Measurements from ENCODE around the gene JAZF1. TPM values are rescaled to one million over a fixed set of nuclear protein-coding genes. Genes with fewer than 3 reads are reported as not detected.

JAZF1 gene
- total RNA-seq, 3 donors from 2014 or later = 8.6 to 27.4 (median 10.5) TPM

DNA sequence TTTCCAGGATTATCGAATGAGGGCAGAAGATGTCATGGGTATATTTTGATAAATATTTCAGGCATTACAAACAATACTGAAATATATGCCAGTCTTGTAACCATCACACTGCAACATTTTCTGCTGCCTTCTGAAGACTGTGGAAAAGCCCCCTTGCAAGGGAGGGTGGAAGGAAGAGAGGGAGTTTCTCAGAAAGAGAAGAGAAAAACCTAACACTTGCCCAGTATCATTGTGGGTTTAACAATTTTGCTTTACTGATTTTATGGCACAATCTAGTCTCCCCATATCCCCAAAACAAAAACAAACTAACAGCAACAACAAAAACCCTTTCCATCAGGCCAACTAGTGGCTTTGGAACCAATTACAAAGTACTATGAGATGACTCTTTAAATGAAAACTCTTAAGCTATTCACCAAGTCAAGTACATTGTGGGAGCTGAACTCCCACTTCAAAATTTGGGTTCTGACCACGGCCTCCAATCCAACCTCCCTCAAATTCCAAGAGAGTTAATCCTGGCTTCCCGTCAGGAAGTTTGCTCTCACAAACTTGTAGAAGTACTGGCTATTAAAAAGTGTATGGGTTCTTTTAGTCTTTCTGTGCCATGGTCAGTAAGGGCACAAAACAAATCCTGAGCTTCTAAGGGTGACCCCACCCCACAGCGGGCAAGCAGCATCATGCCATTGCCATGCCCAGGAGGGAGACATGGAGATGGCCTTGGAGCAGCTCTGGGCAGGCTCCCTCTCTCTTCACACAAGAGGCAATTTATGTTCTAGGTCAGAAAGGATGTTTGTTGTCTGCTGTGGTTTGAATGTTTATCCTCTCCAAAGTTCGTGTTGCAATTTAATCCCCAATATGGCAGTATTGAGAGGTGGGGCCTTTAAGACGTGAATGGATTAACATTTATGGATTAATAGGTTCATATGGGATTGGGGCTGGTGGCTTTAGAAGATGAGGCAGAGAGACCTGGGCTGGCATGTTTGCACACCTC lies 96.3 kb downstream of the JAZF1 start:
- no peaks in the 10 kb centered on the region for H3K36me3 ChIP-seq
- no peak overlapping the region for H3K4me3 ChIP-seq
- intact Hi-C loops (cut with DNase I; ENCODE audit: low total_unique reads) = no loop called here
- H3K4me1 ChIP-seq = no peaks in the 10 kb centered on the region
- H3K27me3 ChIP-seq = no peaks in the 10 kb centered on the region
- TF ChIP-seq CTCF (IDR thresholded peaks at IDR 0.05) (no peak), POLR2AphosphoS5 (IDR thresholded peaks at IDR 0.05) (no peak), POLR2A (IDR thresholded peaks at IDR 0.05) (no peak)
- peak overlapping the region in 1 of 2 donors; percentile 8 for H3K27ac ChIP-seq
- no peaks in the 10 kb centered on the region for H3K9me3 ChIP-seq
- DNase-seq (ENCODE audit: low spot score in 2 of 2) = no peak

DNA sequence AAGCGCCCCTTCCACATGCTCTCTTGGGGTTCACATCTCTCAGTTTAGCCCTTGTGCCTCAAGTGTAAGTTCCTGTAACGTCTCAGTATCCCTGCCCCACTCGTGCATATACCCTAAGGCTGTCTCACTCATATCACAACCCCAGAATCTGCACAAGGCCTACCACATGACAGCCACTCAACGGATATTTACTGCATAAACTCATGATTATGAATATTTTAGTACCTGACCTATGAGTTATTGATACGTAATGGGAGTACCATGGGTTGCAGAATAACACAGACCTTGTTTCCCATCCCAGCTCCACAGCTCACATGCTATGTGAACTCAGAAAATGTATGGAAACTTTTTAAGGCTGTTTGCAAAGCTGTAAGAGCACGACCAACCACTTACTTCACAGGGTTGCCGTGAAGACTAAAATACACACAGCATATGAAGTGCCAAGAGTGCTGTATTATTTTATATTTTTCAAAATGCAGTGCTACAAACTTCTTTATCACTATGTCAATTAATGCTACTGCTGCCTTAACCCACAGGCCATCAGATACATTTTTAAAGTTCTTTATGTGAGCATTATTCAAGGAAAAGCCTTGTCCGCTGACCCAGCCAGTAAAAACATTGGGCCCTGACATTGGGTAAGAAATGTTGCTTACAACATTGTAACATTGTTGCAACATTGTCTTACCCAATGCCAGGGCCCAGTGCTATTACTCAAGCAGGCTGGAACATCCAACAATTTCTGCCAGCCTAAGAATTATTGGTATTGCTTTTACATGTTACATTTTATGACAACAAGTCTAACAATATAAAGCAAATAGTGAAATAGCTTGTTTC lies 97.2 kb downstream of the JAZF1 start:
- TF ChIP-seq POLR2A (IDR thresholded peaks at IDR 0.05) (no peak), POLR2AphosphoS5 (IDR thresholded peaks at IDR 0.05) (peak; percentile 29 to 76 (median 31))
- Histone ChIP-seq H3K36me3 (no peaks in the 10 kb centered on the region), H3K4me1 (no peaks in the 10 kb centered on the region), H3K9me3 (no peaks in the 10 kb centered on the region), H3K27ac (no peak overlapping the region), H3K27me3 (no peaks in the 10 kb centered on the region), H3K4me3 (no peak overlapping the region)
- intact Hi-C loops (cut with DNase I; ENCODE audit: low total_unique reads) = no loop called here
- DNase-seq (ENCODE audit: low spot score in 2 of 2) = no peak

- H3K27me3 ChIP-seq = no peaks in the 10 kb centered on the region
- no peaks in the 10 kb centered on the region for H3K4me1 ChIP-seq
- intact Hi-C loops (cut with DNase I; ENCODE audit: low total_unique reads) = no loop called here
- no peaks in the 10 kb centered on the region for H3K36me3 ChIP-seq
- no peak overlapping the region for H3K27ac ChIP-seq
- DNase-seq (ENCODE audit: low spot score in 2 of 2) = no peak
- no peak overlapping the region for H3K4me3 ChIP-seq
- no peaks in the 10 kb centered on the region for H3K9me3 ChIP-seq
- no peak for TF ChIP-seq CTCF (IDR thresholded peaks at IDR 0.05)
- TF ChIP-seq POLR2AphosphoS5 (IDR thresholded peaks at IDR 0.05) = no peak
- no peak for TF ChIP-seq POLR2A (IDR thresholded peaks at IDR 0.05)
These were observed 98.5 kb downstream of the JAZF1 start for GRCh38 chr7:28082071-28082470.

GRCh38 chr7:28081016-28081415 lies 99.6 kb downstream of the JAZF1 start:
- H3K27me3 ChIP-seq = no peaks in the 10 kb centered on the region
- H3K9me3 ChIP-seq = no peaks in the 10 kb centered on the region
- H3K27ac ChIP-seq = no peak overlapping the region
- DNase-seq (ENCODE audit: low spot score in 2 of 2) = no peak
- no peaks in the 10 kb centered on the region for H3K4me1 ChIP-seq
- TF ChIP-seq CTCF (IDR thresholded peaks at IDR 0.05) = no peak
- no peak for TF ChIP-seq POLR2AphosphoS5 (IDR thresholded peaks at IDR 0.05)
- H3K36me3 ChIP-seq = no peaks in the 10 kb centered on the region
- intact Hi-C loops (cut with DNase I; ENCODE audit: low total_unique reads) = no loop called here
- H3K4me3 ChIP-seq = no peak overlapping the region

GRCh38 chr7:28078036-28078901 lies 102.3 kb downstream of the JAZF1 start:
- Histone ChIP-seq H3K4me1 (no peaks in the 10 kb centered on the region), H3K9me3 (no peaks in the 10 kb centered on the region), H3K36me3 (no peaks in the 10 kb centered on the region), H3K27me3 (no peaks in the 10 kb centered on the region), H3K4me3 (no peak overlapping the region), H3K27ac (no peak overlapping the region)
- DNase-seq (ENCODE audit: low spot score in 2 of 2) = no peak
- peak; percentile 73 to 79 (median 74) for TF ChIP-seq CTCF (IDR thresholded peaks at IDR 0.05)
- no peak for TF ChIP-seq POLR2AphosphoS5 (IDR thresholded peaks at IDR 0.05)
- TF ChIP-seq POLR2A (IDR thresholded peaks at IDR 0.05) = no peak
- intact Hi-C loops (cut with DNase I; ENCODE audit: low total_unique reads) = no loop called here

Measured in breast epithelium (tissue), 4 donors.